ENCODE results near the gene MAST1. TPM values are rescaled to one million over a fixed set of nuclear protein-coding genes. Genes with fewer than 3 reads are reported as not detected.
A peak's percentile ranks its signal among the peaks of the same experiment; 100 is the strongest.

Gene MAST1
- total and polyA plus RNA-seq, 7 donors = 0.09 to 0.13 (median 0.10) TPM; not detected in 4

- no peak for DNase-seq
- intact Hi-C loops (cut with DNase I) = no loop called here
- 87 to 91% (median 90%) methylated on average over 10 of the region's 10 CpGs for WGBS, 3 donors
- Histone ChIP-seq H3K4me1 (no peaks in the 10 kb centered on the region), H3K9me3 (no peaks in the 10 kb centered on the region), H3K27ac (no peak overlapping the region), H3K27me3 (ENCODE audit: insufficient read depth in 3 of 3, low read length in 2 of 3) (no peaks in the 10 kb centered on the region), H3K4me3 (no peak overlapping the region), H3K36me3 (ENCODE audit: insufficient read depth in 1 of 2, low read depth in 1 of 2) (peaks cover 2 to 64% of the 10 kb centered on the region in 2 donors)
- TF ChIP-seq, protein P1, sequence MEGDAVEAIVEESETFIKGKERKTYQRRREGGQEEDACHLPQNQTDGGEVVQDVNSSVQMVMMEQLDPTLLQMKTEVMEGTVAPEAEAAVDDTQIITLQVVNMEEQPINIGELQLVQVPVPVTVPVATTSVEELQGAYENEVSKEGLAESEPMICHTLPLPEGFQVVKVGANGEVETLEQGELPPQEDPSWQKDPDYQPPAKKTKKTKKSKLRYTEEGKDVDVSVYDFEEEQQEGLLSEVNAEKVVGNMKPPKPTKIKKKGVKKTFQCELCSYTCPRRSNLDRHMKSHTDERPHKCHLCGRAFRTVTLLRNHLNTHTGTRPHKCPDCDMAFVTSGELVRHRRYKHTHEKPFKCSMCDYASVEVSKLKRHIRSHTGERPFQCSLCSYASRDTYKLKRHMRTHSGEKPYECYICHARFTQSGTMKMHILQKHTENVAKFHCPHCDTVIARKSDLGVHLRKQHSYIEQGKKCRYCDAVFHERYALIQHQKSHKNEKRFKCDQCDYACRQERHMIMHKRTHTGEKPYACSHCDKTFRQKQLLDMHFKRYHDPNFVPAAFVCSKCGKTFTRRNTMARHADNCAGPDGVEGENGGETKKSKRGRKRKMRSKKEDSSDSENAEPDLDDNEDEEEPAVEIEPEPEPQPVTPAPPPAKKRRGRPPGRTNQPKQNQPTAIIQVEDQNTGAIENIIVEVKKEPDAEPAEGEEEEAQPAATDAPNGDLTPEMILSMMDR (IDR thresholded peaks at IDR 0.05) = no peak
- no peak for ATAC-seq
Measured at GRCh38 chr19:12899891-12900518, 61.7 kb downstream of the MAST1 start.

GRCh38 chr19:12907166-12907565 lies 68.9 kb downstream of the MAST1 start:
- no peak overlapping the region for H3K4me3 ChIP-seq
- no peaks in the 10 kb centered on the region for H3K9me3 ChIP-seq
- no peak overlapping the region for H3K27ac ChIP-seq
- DNase-seq = no peak
- intact Hi-C loops (cut with DNase I) = no loop called here
- no peaks in the 10 kb centered on the region for H3K27me3 ChIP-seq (ENCODE audit: insufficient read depth in 3 of 3, low read length in 2 of 3)
- peaks cover 0 to 12% of the 10 kb centered on the region in 2 donors for H3K36me3 ChIP-seq (ENCODE audit: insufficient read depth in 1 of 2, low read depth in 1 of 2)
- TF ChIP-seq, protein P1 (IDR thresholded peaks at IDR 0.05) = no peak
- ATAC-seq = no peak
- WGBS, 3 donors = 80 to 84% (median 83%) methylated on average over 9 of the region's 9 CpGs
- H3K4me1 ChIP-seq = no peaks in the 10 kb centered on the region

DNA sequence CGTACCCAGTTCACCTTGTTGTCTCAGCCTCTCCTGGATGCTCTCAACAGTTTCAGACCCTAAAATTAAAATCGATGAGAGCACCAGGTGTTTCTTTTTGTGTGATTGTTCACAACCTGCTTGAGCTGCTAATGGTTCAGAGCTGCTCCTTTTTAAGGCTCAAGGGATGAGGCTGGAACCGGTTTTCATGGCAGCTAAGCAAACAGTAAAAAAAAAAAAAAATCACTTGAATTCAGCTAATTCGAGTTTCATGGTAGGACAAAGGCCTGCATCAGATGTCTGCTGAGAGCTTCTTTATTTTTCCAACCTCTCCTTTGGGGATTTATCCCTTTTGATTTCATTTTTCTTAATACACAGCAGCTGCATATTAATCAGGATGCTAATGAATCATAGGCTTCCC lies 74.3 kb downstream of the MAST1 start:
- Histone ChIP-seq H3K36me3 (ENCODE audit: insufficient read depth in 1 of 2, low read depth in 1 of 2) (no peaks in the 10 kb centered on the region), H3K27ac (peak overlapping the region; percentile 9), H3K27me3 (ENCODE audit: insufficient read depth in 3 of 3, low read length in 2 of 3) (no peaks in the 10 kb centered on the region), H3K4me1 (peaks cover 9% of the 10 kb centered on the region), H3K9me3 (no peaks in the 10 kb centered on the region), H3K4me3 (peak overlapping the region; percentile 49)
- intact Hi-C loops (cut with DNase I) = no loop called here
- TF ChIP-seq, protein P1 (IDR thresholded peaks at IDR 0.05) = no peak
- ATAC-seq (no peak), DNase-seq (no peak)
- WGBS, 3 donors = 22 to 31% (median 25%) methylated on average over 4 of the region's 4 CpGs

DNA sequence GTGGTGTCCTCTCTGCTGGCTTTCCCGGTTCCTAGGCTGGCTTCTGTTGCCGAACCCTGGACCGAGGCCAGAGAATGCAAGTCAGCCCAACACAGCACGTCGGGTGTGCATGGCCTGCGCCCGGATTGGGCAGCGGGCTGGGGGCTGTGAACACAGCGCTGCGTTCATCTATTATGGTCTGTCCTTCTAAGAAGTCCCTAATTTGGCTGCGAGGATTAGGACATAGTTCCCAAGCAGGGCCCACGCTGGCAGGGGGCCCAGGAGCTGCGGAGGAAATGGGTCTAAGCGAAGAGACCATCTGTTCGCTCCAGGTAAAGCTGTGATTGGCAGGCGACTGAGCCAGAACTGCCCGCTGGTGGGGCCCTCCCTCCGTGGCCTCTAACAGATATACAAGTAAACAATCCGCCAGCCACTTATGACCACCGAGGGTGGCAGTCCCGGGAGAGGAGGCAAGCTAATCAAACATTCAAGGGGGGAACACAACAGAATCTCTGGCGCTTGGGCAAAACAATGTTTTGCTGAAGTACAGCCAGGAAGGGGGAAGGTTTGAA lies 74.8 kb downstream of the MAST1 start:
- intact Hi-C loops (cut with DNase I) = no loop called here
- TF ChIP-seq, protein P1 (IDR thresholded peaks at IDR 0.05) = no peak
- Histone ChIP-seq H3K27me3 (ENCODE audit: insufficient read depth in 3 of 3, low read length in 2 of 3) (no peaks in the 10 kb centered on the region), H3K4me1 (peaks cover 9% of the 10 kb centered on the region), H3K36me3 (ENCODE audit: insufficient read depth in 1 of 2, low read depth in 1 of 2) (no peaks in the 10 kb centered on the region), H3K27ac (peak overlapping the region; percentile 17), H3K9me3 (no peaks in the 10 kb centered on the region), H3K4me3 (peak overlapping the region; percentile 49)
- DNase-seq (peak; percentile 65 to 78), ATAC-seq (peak; percentile 76 to 90 (median 82))
- 0 to 4% (median 1%) methylated on average over 22 of the region's 22 CpGs for WGBS, 3 donors
